ENCODE results near the gene PTGR3.

GRCh38 chr18:75211626-75211952 lies 2.6 kb upstream of the PTGR3 start:
- no peak for TF ChIP-seq CTCF (IDR thresholded peaks at IDR 0.05; ENCODE audit: low read length)
- TF ChIP-seq EZH2 (IDR thresholded peaks at IDR 0.05; ENCODE audit: borderline replicate concordance, low read length): no peak

All from OCI-LY1 (cell line).